Measurements from ENCODE around the gene MCUB. TPM values are rescaled to one million over a fixed set of nuclear protein-coding genes. Genes with fewer than 3 reads are reported as not detected.

Gene MCUB
- total and polyA plus RNA-seq, 2 donors (not counting 3 experiments of a cell fraction or from before 2014, with no cell fraction given) = 32.5 to 53.8 TPM

GRCh38 chr4:109624536-109624935 lies 64.5 kb downstream of the MCUB start:
- Histone ChIP-seq H4K20me1 (replicated peaks; ENCODE audit: control insufficient read depth, extremely low read depth, insufficient read depth, low read length) (no peaks in the 10 kb centered on the region), H3K4me3 (replicated peaks in 1 of 3; ENCODE audit: insufficient read depth in 1 of 3, low read depth in 1 of 3, low read length in 3 of 3) (no peak overlapping the region), H3K79me2 (ENCODE audit: control insufficient read depth, insufficient read depth, low read length) (no peaks in the 10 kb centered on the region), H3K9me3 (replicated peaks; ENCODE audit: control insufficient read depth, insufficient read depth, low read length) (no peaks in the 10 kb centered on the region), H3K9me1 (replicated peaks; ENCODE audit: control insufficient read depth, extremely low read depth, insufficient read depth, low read length) (no peaks in the 10 kb centered on the region), H2AFZ (ENCODE audit: low read depth, low read length) (no peak overlapping the region), H3K4me1 (ENCODE audit: control insufficient read depth, extremely low read depth, insufficient read depth, low read length) (no peaks in the 10 kb centered on the region), H3K36me3 (ENCODE audit: control insufficient read depth in 2 of 2, extremely low read depth in 1 of 2, insufficient read depth in 2 of 2, low read length in 2 of 2) (no peaks in the 10 kb centered on the region), H3K27ac (ENCODE audit: insufficient read depth, low read depth, low read length) (no peak overlapping the region), H3K4me2 (ENCODE audit: insufficient read depth, low read length) (no peak overlapping the region), H3K9ac (replicated peaks; ENCODE audit: extremely low read depth, insufficient read depth, low read length) (no peak overlapping the region), H3K27me3 (ENCODE audit: control insufficient read depth in 2 of 2, insufficient read depth in 2 of 2, low read length in 2 of 2) (no peaks in the 10 kb centered on the region)
- no peak for TF ChIP-seq JUN (IDR thresholded peaks at IDR 0.05; ENCODE audit: borderline replicate concordance, insufficient read depth, insufficient read length, low read depth)
- no peak for TF ChIP-seq POLR2AphosphoS5 (IDR thresholded peaks at IDR 0.05; ENCODE audit: insufficient read depth, low read depth, low read length)
- TF ChIP-seq FOS (IDR thresholded peaks at IDR 0.05; ENCODE audit: borderline replicate concordance, insufficient read depth, low read length) = no peak
- TF ChIP-seq EZH2 (IDR thresholded peaks at IDR 0.05; ENCODE audit: borderline replicate concordance, low read depth, low read length, severe bottlenecking) = no peak
- TF ChIP-seq MYC (IDR thresholded peaks at IDR 0.05; ENCODE audit: low read depth, low read length) = no peak
- TF ChIP-seq, protein P1, sequence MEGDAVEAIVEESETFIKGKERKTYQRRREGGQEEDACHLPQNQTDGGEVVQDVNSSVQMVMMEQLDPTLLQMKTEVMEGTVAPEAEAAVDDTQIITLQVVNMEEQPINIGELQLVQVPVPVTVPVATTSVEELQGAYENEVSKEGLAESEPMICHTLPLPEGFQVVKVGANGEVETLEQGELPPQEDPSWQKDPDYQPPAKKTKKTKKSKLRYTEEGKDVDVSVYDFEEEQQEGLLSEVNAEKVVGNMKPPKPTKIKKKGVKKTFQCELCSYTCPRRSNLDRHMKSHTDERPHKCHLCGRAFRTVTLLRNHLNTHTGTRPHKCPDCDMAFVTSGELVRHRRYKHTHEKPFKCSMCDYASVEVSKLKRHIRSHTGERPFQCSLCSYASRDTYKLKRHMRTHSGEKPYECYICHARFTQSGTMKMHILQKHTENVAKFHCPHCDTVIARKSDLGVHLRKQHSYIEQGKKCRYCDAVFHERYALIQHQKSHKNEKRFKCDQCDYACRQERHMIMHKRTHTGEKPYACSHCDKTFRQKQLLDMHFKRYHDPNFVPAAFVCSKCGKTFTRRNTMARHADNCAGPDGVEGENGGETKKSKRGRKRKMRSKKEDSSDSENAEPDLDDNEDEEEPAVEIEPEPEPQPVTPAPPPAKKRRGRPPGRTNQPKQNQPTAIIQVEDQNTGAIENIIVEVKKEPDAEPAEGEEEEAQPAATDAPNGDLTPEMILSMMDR (IDR thresholded peaks at IDR 0.05; ENCODE audit: extremely low read depth in 1 of 2, insufficient read depth in 1 of 2, low read depth in 1 of 2, low read length in 2 of 2) = no peak
- no peak for TF ChIP-seq POLR2A (IDR thresholded peaks at IDR 0.05; ENCODE audit: low read depth, low read length)
- TF ChIP-seq MAX (IDR thresholded peaks at IDR 0.05; ENCODE audit: insufficient read depth, insufficient read length) = no peak
- TF ChIP-seq GATA2 (IDR thresholded peaks at IDR 0.05; ENCODE audit: insufficient read depth, insufficient read length, low read depth, low read length) = no peak
- dilution Hi-C loops (cut with MboI; ENCODE audit: extremely low pct_ligation_motif_present, low sequenced_read_pairs) = no loop called here
- DNase-seq (ENCODE audit: low read depth, low spot score) (no peak), FAIRE-seq (no peak)
- POLR2A ChIA-PET = no interaction called here
- CTCF ChIA-PET = no interaction called here
- intact Hi-C loops (cut with micrococcal nuclease) = no loop called here
- BruUV-seq (replicated peaks) = no TSS peak

Data from endothelial cell of umbilical vein (primary cell).